Stimulated activated CD4-positive, alpha-beta T cell treated with anti-CD3 and anti-CD28 coated beads, TNF-alpha, amount 100 ng/mL, for 4 hours (primary cell): Measurements from ENCODE around the gene CYP2A13.
"Not testable (repeated sequence)": the region's sequence is repeated elsewhere in the genome, so short reads cannot be mapped to it uniquely, and the experiment has no call there.

Source experiments
- DNase-seq, 3 experiments: peaks; one replicate each; pipeline ENCODE4 v3.0.0-alpha.2; 2020; ENCODE audit warnings: low read depth in 3 of 3

CYP2A13 gene

GRCh38 chr19:41120929-41121911, 33.0 kb downstream of the CYP2A13 start:
- peak in 1 of 3 experiments; percentile 22 for DNase-seq

- DNase-seq: not testable (repeated sequence)
Observed at GRCh38 chr19:41122846-41123245, 34.6 kb downstream of the CYP2A13 start.

GRCh38 chr19:41123716-41124294, 35.6 kb downstream of the CYP2A13 start:
- DNase-seq: no peak

GRCh38 chr19:41126765-41127203, 38.5 kb downstream of the CYP2A13 start:
- DNase-seq: peak in 1 of 3 experiments; percentile 17

DNA sequence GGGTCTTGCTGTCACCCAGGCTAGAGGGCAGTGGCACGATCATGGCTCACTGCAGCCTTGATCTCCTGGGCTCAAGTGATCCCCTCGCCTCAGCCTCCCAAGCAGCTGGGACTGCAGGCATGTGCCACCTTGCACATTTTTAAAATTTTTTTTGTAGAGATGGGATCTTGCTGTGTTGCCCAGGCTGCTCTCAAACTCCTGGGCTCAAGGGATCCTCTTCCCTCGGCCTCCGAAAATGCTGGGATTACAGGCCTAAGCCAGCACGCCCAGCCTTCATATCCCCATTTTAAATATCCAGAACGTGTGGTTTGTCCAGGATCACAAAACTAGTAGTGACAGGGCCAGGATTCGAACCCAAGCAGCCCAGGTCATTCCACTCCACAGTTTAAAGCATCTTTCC, 39.1 kb downstream of the CYP2A13 start:
- not testable (repeated sequence) for DNase-seq

GRCh38 chr19:41127801-41128300, 39.6 kb downstream of the CYP2A13 start:
- DNase-seq: peak; percentile 53 to 79 (median 66)

DNA sequence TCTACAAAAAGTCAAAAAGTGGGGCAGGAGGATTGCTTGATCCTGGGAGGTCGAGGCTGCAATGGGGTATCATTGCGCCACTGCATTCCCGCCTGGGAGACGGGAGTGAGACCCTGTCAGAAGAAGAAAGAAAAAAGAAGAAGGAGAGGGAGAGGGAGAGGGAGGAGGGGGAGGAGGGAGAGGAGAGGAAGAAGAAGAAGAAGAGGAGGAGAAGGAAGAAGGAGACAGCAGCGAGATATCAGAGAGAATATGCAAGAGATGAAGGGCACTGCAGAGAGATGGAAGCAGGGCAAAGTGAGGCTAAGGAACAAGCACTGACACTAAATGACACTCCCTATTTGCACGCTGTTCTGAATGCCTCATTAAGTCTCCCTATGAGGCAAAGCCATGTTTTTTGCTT, 40.4 kb downstream of the CYP2A13 start:
- DNase-seq: no peak

DNA sequence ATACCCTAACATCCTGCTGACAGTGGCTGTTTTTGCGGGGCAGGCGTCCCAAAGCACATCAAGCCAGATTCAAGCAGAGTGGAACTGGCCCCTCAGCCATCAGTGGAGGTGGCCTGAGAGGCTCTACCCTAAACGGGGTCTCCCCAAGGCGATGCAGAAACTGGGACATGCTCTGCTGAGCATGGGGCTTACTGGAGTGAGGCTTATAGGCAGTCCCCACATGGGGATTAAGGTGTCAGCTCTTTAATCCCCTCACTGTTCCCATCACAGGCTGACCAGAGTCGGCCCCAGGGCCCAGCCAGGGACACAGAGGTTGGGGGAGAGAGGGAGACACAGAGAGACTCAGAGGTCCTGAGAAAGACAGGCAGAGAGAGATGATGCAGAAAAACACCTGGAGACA, 42.9 kb downstream of the CYP2A13 start:
- no peak for DNase-seq

DNA sequence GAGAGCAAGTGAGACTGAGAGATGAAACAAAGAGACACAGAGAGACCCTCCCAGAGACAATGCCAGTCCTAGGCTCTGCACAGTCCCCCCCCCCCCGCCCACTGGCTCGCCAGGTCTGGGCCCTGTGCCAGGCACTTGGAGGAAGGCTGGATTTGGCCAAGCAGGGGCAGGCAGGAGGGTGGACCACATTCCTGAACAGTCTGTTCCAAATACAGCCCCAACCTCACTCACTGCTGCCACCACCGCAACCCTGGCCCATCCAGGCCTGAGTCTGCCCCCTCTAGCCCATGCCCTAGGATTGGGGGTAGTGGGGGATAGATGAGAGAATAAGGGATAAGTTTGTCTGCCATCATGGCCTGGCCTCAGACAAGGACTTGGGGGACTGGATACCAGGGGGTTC, 45.0 kb downstream of the CYP2A13 start:
- no peak for DNase-seq

DNA sequence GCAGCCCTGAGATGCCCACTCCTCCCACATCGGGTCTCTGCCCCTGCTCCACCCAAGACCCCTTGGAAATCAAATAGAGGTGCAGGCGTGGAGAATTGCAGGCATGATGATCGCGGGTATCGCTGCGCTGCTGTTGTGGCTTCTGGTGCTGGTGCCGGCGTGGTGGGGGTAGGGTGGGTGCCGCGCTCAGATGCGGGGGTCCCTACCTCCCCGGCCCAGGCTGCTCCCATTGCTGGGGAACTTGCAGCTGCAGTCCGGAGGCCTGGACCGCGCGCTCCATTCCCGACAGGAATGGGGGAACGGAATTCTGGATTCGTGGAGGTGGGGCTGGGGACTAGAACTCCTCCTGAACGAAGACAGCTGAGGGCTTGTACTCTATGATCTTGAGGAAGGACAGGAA, 46.4 kb downstream of the CYP2A13 start:
- no peak for DNase-seq

DNA sequence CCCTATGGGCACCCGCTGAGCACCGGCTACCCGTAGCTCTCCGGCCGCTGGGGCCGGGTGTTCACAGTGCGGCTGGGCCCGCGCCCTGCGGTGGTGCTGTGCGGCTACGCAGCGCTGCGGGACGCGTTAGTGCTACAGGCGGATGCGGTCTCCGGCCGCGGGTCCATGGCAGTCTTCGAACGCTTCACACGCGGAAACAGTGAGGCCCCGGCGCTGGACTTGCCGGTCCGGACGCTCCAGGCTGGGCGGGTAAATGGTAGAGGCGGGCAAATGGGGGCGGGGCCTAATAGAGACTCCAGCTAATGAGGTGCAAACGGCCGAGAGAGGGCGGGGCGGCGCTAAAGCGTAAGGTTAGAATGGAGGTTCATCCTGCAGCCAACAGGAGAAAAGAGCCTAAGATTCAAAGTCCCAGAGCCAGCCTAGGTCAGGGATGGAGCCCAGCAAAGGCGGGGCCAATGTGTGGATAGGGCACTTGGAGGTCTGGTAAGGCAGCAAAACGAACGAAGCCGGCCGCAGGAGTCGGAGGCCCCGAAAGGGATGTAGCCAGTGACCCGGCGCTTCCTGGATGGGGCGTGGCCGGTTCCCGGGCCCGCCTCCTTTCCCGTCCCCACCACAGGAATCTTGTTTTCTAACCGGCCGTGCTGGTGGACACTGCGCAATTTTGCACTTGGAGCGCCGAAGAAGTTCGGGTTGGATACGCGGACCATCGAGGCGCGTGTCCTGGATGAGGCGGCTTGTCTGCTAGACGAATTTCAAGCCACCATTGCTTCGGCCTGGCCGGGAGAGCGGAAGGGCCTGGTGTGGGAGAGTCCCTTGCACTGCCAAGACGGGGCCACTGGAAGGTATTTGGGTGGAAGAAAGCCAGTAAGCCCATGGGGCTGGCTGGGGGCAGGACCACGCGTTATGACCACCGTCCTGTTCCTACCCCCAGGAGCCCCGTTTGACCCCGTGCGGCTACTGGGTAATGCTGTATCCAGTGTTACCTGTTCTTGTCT, 47.4 kb downstream of the CYP2A13 start:
- DNase-seq: peak in 2 of 3 experiments; percentile 15 to 45

- DNase-seq: no peak
Observed at GRCh38 chr19:41136636-41137455, 48.6 kb downstream of the CYP2A13 start.

DNA sequence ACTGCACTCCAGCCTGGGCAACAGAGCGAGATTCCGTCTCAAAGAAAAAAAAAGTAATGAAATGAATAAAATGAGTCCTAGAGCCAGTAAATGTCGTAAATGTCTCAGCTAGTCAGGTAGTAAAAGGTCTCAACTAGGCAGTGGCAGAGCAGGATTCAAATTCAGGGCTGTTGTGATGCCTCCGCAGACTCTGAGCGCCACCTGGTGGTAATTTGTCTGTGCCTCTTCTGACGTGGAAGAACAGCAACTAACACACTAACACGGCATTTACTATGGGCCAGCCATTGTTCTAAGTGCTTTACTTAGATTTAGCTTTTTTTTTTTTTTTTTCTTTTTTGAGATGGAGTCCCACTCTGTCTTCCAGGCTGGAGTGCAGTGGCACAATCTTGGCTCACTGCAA, 56.2 kb downstream of the CYP2A13 start:
- peak; percentile 70 to 83 (median 73) for DNase-seq
